NCI-H2081 treated with DMSO at 0.1 percent for 48 hours (cell line): ENCODE data around the gene FAM13A.

Experiments used
- DNase-seq: peaks from one replicate; lab custom pipeline; 2025; lab: John Stamatoyannopoulos, UW

The FAM13A gene

DNA sequence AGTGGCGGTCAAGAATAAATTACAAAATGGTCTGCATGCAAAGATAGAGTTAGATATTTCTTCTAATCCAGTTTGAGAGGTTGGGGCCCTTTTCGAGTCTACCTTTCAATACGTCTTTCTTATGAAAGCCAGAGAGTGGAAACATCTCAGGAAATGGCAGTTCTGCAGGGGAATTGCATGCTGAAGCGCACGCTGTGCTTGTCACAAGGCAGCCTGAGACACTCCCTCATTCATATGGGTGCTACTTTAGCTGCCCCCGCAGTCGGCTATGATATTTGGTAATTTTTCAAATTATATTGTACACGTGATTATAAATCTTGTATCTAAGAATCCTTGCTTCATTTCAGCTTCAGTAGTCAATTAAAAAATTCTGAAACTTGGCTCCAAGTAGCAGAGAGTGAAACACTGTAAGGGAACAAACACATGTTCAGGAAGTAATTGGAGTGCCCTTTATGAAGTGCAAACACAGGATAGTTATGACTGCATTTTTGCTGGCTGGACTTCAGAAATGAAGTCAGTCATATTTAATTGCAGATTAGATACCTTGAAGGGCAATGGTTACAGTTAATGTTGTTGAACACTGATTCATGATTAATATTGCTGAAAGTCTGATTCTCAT is 213.8 kb downstream of the FAM13A start:
- DNase-seq = peak; percentile 46

DNA sequence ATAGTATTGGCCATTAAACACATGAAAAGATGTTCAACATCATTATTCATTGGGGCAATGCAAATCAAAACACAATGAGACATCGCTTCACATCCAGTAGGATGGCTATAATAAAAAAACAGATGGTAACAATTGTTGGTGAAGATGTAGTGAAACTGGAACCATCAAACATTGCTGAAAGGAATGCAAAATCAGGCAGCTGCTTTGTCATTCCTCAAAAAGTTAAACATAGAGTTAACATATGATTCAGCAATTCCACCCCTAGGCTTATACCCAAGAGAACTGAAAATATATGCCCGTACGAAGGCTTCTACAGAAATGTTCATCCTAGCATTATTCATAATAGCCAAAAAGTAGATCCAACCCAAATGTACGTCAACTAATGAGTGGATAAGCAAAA is 215.3 kb downstream of the FAM13A start:
- DNase-seq = no peak

- no peak for DNase-seq
These were observed 220.8 kb downstream of the FAM13A start for GRCh38 chr4:88836216-88836615.

- DNase-seq = no peak
These were observed 226.0 kb downstream of the FAM13A start for GRCh38 chr4:88831031-88831430.

GRCh38 chr4:88830598-88830997 is 226.4 kb downstream of the FAM13A start:
- no peak for DNase-seq

- no peak for DNase-seq
These were observed 228.0 kb downstream of the FAM13A start for GRCh38 chr4:88828842-88829571.

DNA sequence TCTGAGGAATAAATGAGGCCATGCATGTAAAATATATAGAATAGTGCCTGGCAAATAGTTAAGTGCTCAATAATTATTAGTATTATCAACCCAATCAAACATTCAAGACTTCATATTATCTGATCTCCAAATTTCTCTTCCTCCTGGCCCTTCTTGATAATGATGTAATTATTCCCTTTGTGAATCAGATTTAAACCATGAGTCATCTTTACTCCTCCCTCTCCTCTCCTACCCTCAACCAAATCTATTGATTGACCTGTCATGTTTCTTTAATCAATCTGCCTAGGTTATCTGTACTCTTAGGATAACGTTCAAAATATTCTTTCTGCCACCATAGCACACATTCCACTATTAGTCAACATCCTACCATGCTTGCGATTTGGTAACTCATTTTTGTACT is 229.5 kb downstream of the FAM13A start:
- no peak for DNase-seq

DNA sequence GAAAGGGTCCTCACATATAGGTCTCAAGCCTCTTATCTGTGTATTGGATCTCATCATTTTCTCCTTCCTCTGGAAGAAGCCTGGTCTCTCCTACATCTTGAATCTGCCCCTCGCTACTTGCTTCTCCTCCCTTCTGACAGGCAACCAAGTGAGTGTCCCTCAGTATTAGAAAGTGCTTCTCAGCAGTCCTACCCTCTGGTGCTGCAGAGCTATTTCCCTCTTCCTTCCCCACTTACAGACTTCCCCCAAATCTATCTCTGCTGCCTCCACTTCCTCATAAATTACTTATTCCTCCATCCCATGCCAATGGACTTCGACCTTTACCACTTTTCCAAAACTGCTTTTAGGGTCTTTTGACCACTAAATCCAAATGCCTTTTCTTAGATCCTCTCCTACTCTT is 230.2 kb downstream of the FAM13A start:
- DNase-seq = no peak

GRCh38 chr4:88825931-88826330 is 231.1 kb downstream of the FAM13A start:
- no peak for DNase-seq

GRCh38 chr4:88823058-88823919 is 233.7 kb downstream of the FAM13A start:
- peak; percentile 23 for DNase-seq

DNA sequence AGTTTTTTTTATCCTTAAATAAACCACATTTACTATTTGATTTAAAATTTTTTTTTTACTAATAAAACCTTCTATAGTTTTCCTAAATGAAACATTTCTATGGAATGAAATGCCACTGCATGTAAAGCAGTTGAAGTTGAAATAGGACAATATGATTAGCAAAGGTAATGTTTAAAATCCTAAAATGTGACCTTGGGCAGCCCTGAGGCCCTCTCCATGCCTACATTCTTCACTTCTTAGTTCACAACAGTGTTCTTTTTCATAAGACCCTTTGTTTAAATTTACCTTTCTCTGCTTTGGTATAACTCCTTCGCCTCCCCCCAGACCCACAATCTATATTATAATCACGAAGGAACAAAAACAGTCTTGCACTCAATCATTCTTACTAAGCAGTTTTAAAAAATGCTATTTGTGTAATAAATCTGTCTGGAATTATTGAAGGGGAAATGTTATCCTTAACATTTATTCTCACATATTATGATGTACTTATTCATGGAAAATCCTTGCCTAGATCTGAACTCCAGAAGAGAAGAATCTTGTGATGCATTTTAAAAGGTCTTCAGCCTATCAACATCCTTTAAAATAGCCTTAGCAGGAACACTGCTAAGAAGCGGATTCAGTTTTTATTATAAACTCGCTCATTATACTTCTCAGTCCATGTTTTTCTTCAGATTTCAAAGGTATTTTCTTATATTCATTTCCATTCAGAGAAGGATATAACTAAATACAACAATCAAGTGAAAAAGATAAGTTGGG is 234.8 kb downstream of the FAM13A start:
- no peak for DNase-seq

DNA sequence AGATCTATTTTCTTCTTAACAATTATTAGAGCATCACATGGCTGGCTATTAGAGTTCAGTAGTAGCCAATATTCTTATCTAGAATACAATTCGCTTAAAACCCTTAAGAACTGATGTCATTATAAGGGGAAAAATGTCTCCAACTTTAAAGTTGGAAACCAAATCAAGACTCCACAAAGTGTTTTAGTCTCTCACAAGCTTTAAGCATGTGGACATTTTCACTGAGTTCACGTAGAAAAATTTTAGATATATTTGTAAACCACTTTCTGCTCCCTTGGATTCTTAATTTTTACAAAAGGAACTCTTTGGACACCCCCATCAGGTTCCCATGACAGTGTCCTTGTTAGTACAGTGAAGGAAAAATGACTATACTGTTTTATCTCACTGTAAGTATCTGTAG is 235.5 kb downstream of the FAM13A start:
- no peak for DNase-seq

GRCh38 chr4:88820698-88821415 is 236.1 kb downstream of the FAM13A start:
- no peak for DNase-seq

DNA sequence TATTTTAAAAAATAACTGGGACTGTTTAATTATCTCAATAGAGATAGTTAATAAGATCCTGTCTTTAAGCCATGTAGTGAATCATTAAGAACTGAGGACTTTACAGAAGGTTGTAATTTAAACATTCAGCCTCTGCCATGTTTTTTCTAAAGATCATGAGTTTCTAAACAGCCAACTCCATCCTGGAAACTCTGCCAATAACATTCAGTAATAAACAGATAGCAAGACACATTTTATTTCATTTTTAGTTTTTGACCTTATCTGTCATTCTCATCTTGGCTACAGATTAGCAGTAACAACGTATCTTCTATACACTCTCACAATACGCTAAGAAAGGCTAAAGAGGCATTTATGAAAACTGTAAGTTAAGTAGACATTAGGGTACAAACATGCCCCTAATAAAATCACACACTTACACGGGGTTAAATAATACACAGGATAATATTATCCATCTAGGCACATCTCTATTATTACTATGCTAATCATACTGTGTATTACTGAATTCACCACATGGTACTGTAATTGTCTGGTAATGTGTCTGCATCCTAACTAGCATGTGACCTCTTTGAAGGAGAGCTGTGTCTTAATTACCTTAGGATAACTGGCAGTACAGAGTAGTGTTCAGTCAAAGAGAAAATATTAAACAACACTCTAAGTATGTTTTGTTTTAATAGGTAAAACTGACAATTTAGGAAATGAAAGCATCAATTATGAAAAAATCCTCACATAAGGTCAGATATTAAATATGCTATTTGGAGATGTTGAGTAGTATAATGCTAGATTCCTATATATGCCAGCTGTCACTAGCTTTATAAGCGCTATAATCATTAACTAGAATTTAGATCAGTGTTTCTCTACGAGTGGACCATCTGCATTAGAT is 236.9 kb downstream of the FAM13A start:
- no peak for DNase-seq

- DNase-seq = no peak
These were observed 238.1 kb downstream of the FAM13A start for GRCh38 chr4:88818631-88819470.

DNA sequence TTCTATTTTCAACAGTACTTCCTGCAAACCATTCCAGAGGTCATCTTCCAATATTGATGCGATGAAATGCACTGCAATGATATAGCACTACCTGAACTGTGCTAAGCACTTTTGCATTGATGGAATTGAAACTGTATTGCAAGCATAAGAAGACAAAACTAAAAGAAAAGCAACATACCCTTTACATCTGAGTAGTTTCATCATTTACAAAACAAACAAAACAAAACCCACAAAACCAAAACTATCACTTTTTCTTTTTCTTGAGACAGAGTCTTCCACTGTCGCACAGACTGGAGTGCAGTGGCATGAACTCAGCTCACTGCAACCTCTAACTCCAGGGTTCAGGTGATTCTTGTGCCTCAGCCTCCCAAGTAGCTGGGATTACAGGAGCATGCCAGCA is 239.2 kb downstream of the FAM13A start:
- DNase-seq = no peak

DNA sequence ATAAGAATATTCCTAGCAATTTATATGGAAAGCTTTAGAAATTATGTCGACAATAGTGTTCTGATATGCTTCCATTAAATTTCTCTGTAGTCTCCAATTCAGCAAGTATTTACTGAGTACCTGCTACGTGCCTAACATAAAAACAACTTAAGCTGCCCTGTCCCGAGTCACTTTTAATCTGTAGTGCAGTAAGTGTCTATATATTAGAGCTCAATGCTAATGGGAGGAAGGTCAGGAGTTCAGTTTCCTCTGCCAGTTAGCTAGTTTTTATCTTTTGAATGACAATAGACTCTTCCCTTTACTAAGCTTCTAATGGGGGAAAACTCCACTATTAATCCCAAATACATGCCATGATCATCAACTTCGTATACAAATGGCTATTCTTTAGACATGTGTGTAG is 240.6 kb downstream of the FAM13A start:
- DNase-seq = no peak

DNA sequence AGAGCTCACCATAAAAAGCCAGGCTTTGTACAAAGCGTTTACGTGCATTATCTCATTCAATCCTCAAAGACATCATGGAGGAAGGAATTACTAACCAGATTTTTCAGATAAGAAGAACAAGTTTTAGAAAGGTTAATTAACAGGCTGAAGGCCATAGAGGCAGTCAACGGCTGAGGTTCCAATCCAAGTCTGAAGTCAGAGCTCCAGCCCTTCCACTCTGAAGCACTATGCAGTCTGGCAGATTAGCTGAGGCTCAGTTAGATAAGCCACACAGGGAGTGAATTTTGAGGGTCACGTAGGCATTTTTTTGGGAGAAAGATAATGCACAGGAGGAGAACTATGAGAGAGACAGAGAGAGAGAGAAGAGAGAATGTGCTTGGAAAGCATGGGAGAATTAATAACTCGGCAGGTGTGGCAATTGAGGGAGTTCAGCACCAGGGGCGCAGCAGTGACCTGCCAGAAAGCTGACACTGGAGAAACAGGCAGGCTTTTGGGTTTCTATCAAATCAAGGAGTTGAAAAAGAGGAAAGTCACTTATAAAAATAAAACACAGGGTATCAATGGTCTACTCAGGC is 242.9 kb downstream of the FAM13A start:
- DNase-seq = no peak

DNA sequence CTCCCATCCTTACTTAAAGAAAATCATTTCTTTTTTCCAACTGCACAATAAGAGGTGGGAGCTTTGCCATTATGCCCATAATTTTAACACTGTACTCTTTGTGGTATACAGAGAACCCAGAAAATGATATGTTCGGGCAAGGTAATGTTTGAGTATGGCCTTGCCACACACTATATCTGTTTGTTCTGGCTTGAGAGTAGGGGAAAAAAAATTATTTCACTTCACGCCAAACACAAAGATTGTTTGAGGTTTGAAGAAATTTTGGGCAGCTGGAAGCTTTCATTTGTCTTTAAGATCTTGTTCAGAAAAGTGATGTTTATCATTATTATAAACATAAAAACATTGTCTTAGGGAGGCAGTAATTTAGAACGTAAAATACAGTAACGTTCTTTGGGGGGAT is 244.0 kb downstream of the FAM13A start:
- DNase-seq = no peak
